ENCODE results near the gene CLOCK.

GRCh38 chr4:55574252-55574651, 27.5 kb upstream of the CLOCK start:
- TF ChIP-seq POLR2AphosphoS5 (IDR thresholded peaks at IDR 0.05; ENCODE audit: low read depth, low read length) (no peak), SIN3A (IDR thresholded peaks at IDR 0.05; ENCODE audit: borderline replicate concordance, insufficient read depth, low read length) (no peak), REST (IDR thresholded peaks at IDR 0.05; ENCODE audit: insufficient read depth in 1 of 2, low read depth in 2 of 2, low read length in 2 of 2) (no peak), FOXP2 (optimal IDR thresholded peaks at IDR 0.05; ENCODE audit: borderline replicate concordance, extremely low read depth, extremely low read length, insufficient read depth) (no peak)

Data from PFSK-1 (cell line).